A673 (cell line): ENCODE data around the gene LSM8.

Source experiments
- CTCF ChIP-seq: fragments of 300-800, 200-600 bp; sonication (generic); conservative IDR thresholded peaks from 2 replicates; pipeline ENCODE4 v1.5.1; 2017; ENCODE audit warnings: low read depth, mild to moderate bottlenecking, antibody characterized with exemption, low read length, moderate library complexity, mixed read lengths
- EZH2 ChIP-seq: fragments of 200-600 bp; sonication (generic); IDR thresholded peaks from 2 replicates; pipeline ENCODE4 v1.6.1; 2017; ENCODE audit warnings: borderline replicate concordance, low read depth, mild to moderate bottlenecking, mixed read lengths, antibody characterized with exemption, low read length; ENCODE audit not compliant: poor library complexity, severe bottlenecking

- TF ChIP-seq CTCF (no peak), EZH2 (no peak)
These were observed 31.3 kb upstream of the LSM8 start for GRCh38 chr7:118152654-118153053.
